OCI-LY3 (cell line): ENCODE data around the gene ZDHHC14.

Source experiments
- CTCF ChIP-seq: fragments of 200-600, 300-600 bp; sonication (generic); IDR thresholded peaks from 2 replicates; pipeline ENCODE4 v1.5.1; 2014; ENCODE audit warnings: antibody characterized with exemption, low read length, low read depth
- EZH2phosphoT487 ChIP-seq: fragments of 200-600 bp; shearing (Covaris generic); IDR thresholded peaks from 2 replicates; pipeline ENCODE4 v1.6.1; 2018; ENCODE audit warnings: antibody characterized with exemption, mixed run types, low read depth

GRCh38 chr6:157655139-157655538, 274.1 kb downstream of the ZDHHC14 start:
- no peak for TF ChIP-seq CTCF
- TF ChIP-seq EZH2phosphoT487 = no peak
